DOHH2 (cell line): ENCODE results near the gene KCNIP4.

Experiments
- CTCF ChIP-seq: fragments of 200-600 bp; sonication (generic); IDR thresholded peaks from one replicate; pipeline ENCODE4 v1.5.1; 2014; ENCODE audit warnings: antibody characterized with exemption, mild to moderate bottlenecking, low read depth, low read length; ENCODE audit not compliant: poor library complexity, severe bottlenecking
- EZH2phosphoT487 ChIP-seq: fragments of 200-600 bp; sonication (generic); IDR thresholded peaks from 2 replicates; pipeline ENCODE4 v1.6.1; 2017; ENCODE audit warnings: borderline replicate concordance, mild to moderate bottlenecking, antibody characterized with exemption, low read length, moderate library complexity, mixed read lengths

GRCh38 chr4:21638171-21638725 lies 310.3 kb downstream of the KCNIP4 start:
- TF ChIP-seq CTCF: no peak
- TF ChIP-seq EZH2phosphoT487: no peak
